ENCODE results near the gene TWNK. TPM values are rescaled to one million over a fixed set of nuclear protein-coding genes. Genes with fewer than 3 reads are reported as not detected.

Gene TWNK
- total and polyA plus RNA-seq, 2 experiments from 2014 or later, result 12.2 to 29.4 TPM

- TF ChIP-seq, protein P1, sequence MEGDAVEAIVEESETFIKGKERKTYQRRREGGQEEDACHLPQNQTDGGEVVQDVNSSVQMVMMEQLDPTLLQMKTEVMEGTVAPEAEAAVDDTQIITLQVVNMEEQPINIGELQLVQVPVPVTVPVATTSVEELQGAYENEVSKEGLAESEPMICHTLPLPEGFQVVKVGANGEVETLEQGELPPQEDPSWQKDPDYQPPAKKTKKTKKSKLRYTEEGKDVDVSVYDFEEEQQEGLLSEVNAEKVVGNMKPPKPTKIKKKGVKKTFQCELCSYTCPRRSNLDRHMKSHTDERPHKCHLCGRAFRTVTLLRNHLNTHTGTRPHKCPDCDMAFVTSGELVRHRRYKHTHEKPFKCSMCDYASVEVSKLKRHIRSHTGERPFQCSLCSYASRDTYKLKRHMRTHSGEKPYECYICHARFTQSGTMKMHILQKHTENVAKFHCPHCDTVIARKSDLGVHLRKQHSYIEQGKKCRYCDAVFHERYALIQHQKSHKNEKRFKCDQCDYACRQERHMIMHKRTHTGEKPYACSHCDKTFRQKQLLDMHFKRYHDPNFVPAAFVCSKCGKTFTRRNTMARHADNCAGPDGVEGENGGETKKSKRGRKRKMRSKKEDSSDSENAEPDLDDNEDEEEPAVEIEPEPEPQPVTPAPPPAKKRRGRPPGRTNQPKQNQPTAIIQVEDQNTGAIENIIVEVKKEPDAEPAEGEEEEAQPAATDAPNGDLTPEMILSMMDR (conservative IDR thresholded peaks at IDR 0.05; ENCODE audit: low read depth in 2 of 2), result no peak
- TF ChIP-seq ETS1 (IDR thresholded peaks at IDR 0.05) (no peak), STAT1 (IDR thresholded peaks at IDR 0.05; ENCODE audit: unreplicated experiment) (no peak), EZH2phosphoT487 (IDR thresholded peaks at IDR 0.05; ENCODE audit: unreplicated experiment) (no peak), POLR2AphosphoS5 (IDR thresholded peaks at IDR 0.05; ENCODE audit: low read depth) (no peak), JUNB (IDR thresholded peaks at IDR 0.05; ENCODE audit: unreplicated experiment) (no peak)
Observed at GRCh38 chr10:100995181-100995580, 7.8 kb downstream of the TWNK start (continued).

- Histone ChIP-seq H3K4me2 (peak overlapping the region; percentile 97), H4K20me1 (replicated peaks; ENCODE audit: insufficient read depth) (no peaks in the 10 kb centered on the region; the same call in 1 of the 2 replicates), H3K4me1 (ENCODE audit: insufficient read depth) (peaks cover 36% of the 10 kb centered on the region), H3K4me3 (peak overlapping the region; percentile 90), H3K79me2 (replicated peaks; ENCODE audit: insufficient read depth) (peaks cover 21% of the 10 kb centered on the region), H3K27me3 (ENCODE audit: insufficient read depth) (no peaks in the 10 kb centered on the region), H3K27ac (ENCODE audit: low read depth) (peak overlapping the region; percentile 95), H3K36me3 (ENCODE audit: insufficient read depth) (peaks cover 16% of the 10 kb centered on the region), H3K9me2 (ENCODE audit: insufficient read depth) (no peaks in the 10 kb centered on the region), H3F3A (replicated peaks; ENCODE audit: low read depth) (peaks cover 30% of the 10 kb centered on the region), H2AFZ (peak overlapping the region; percentile 90)
- DNase-seq (ENCODE audit: low spot score) (peak; percentile 86), ATAC-seq (peak; percentile 56)
- H3K9me3 Mint-ChIP-seq, result no peaks in the 10 kb centered on the region; the same call in 2 of the 3 replicates
- H3K4me1 Mint-ChIP-seq, result peaks cover 42% of the 10 kb centered on the region
- peak overlapping the region; percentile 96 for H3K27ac Mint-ChIP-seq
- H3K27me3 Mint-ChIP-seq (ENCODE audit: insufficient read depth, low read depth, poor library complexity), result peaks cover 28% of the 10 kb centered on the region
- peaks cover 29% of the 10 kb centered on the region for H3K36me3 Mint-ChIP-seq (ENCODE audit: low read depth)
- peak; percentile 67; the same call in 1 of the 2 replicates for TF ChIP-seq POLR2AphosphoS5 (IDR thresholded peaks at IDR 0.05; ENCODE audit: low read depth)
- TF ChIP-seq, protein P2, sequence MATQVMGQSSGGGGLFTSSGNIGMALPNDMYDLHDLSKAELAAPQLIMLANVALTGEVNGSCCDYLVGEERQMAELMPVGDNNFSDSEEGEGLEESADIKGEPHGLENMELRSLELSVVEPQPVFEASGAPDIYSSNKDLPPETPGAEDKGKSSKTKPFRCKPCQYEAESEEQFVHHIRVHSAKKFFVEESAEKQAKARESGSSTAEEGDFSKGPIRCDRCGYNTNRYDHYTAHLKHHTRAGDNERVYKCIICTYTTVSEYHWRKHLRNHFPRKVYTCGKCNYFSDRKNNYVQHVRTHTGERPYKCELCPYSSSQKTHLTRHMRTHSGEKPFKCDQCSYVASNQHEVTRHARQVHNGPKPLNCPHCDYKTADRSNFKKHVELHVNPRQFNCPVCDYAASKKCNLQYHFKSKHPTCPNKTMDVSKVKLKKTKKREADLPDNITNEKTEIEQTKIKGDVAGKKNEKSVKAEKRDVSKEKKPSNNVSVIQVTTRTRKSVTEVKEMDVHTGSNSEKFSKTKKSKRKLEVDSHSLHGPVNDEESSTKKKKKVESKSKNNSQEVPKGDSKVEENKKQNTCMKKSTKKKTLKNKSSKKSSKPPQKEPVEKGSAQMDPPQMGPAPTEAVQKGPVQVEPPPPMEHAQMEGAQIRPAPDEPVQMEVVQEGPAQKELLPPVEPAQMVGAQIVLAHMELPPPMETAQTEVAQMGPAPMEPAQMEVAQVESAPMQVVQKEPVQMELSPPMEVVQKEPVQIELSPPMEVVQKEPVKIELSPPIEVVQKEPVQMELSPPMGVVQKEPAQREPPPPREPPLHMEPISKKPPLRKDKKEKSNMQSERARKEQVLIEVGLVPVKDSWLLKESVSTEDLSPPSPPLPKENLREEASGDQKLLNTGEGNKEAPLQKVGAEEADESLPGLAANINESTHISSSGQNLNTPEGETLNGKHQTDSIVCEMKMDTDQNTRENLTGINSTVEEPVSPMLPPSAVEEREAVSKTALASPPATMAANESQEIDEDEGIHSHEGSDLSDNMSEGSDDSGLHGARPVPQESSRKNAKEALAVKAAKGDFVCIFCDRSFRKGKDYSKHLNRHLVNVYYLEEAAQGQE (IDR thresholded peaks at IDR 0.05; ENCODE audit: unreplicated experiment), result no peak
- H3K4me3 Mint-ChIP-seq, result peak overlapping the region; percentile 76
Observed at GRCh38 chr10:100996678-100997359, 9.5 kb downstream of the TWNK start.

All from GM23338 (cell line).